Endothelial cell of umbilical vein (primary cell): ENCODE results near the gene ASAP2. TPM values are rescaled to one million over a fixed set of nuclear protein-coding genes. Genes with fewer than 3 reads are reported as not detected.

Experiments used
- BruUV-seq: library from RNA; stranded (reverse); fragments of 400-500 nt; replicated peaks from 2 replicates; lab custom pipeline; 2021; lab: Mats Ljungman, UMichigan
- CTCF ChIA-PET: fragments of 300-600, 350-600 bp; sonication (Branson Sonifier 250); formaldehyde crosslinking; loops from one replicate; lab custom pipeline; 2021; ENCODE audit warnings: antibody characterized with exemption, inconsistent platforms; lab: Charles Lee
- POLR2A ChIA-PET: fragments of 300-600, 350-600 bp; sonication (Branson Sonifier 250); formaldehyde crosslinking; loops from one replicate; lab custom pipeline; 2021; ENCODE audit warnings: antibody characterized with exemption, inconsistent platforms; lab: Charles Lee
- DNase-seq: peaks from one replicate; pipeline ENCODE4 v3.0.0-alpha.2; 2011; ENCODE audit warnings: low read depth, low spot score
- FAIRE-seq: peaks from 2 replicates; lab custom pipeline; 2011; peaks lifted over from hg19 to GRCh38; lab: Jason Lieb, UNC
- H2AFZ ChIP-seq: 2 replicates; pipeline ENCODE4 v1.6.0; 2012; ENCODE audit warnings: low read depth, low read length, control low read depth, inconsistent platforms
- H3K27ac ChIP-seq: 2 replicates; pipeline ENCODE4 v1.5.1; 2011; ENCODE audit warnings: low read depth, mild to moderate bottlenecking, control low read depth, low read length, moderate library complexity; ENCODE audit not compliant: insufficient read depth
- H3K27me3 ChIP-seq, 2 experiments: 2 replicates each; pipeline versions ENCODE4 v1.6.0 to v1.6.1; 2011; ENCODE audit warnings: low read length in 2 of 2, mixed read lengths in 1 of 2; ENCODE audit not compliant: control insufficient read depth in 2 of 2, insufficient read depth in 2 of 2
- H3K36me3 ChIP-seq, 2 experiments: 2 replicates in 1 of 2; 3 replicates in 1 of 2; pipeline ENCODE4 v1.5.1; 2011; ENCODE audit warnings: low read length in 2 of 2, mild to moderate bottlenecking in 1 of 2, moderate library complexity in 1 of 2; ENCODE audit not compliant: control insufficient read depth in 2 of 2, insufficient read depth in 2 of 2; ENCODE audit errors: extremely low read depth in 1 of 2
- H3K4me1 ChIP-seq: 3 replicates; pipeline ENCODE4 v1.5.1; 2011; ENCODE audit warnings: mild to moderate bottlenecking, low read length; ENCODE audit not compliant: control insufficient read depth, insufficient read depth; ENCODE audit errors: extremely low read depth
- H3K4me2 ChIP-seq: 2 replicates; pipeline ENCODE4 v1.6.1; 2011; ENCODE audit warnings: low read length, control low read depth, mixed read lengths; ENCODE audit not compliant: insufficient read depth
- H3K4me3 ChIP-seq, 3 experiments: fragments of 200-600 bp in 1 of 3; sonication (generic), shearing (Covaris generic) in 1 of 3; replicated peaks in 1 of 3; 2 replicates each; pipeline ENCODE4 v1.5.1; 2011 to 2016; ENCODE audit warnings: control low read depth in 3 of 3, low read length in 3 of 3, mild to moderate bottlenecking in 2 of 3, inconsistent platforms in 1 of 3, low read depth in 1 of 3, moderate library complexity in 1 of 3; ENCODE audit not compliant: insufficient read depth in 1 of 3
- H3K79me2 ChIP-seq: 2 replicates; pipeline ENCODE4 v1.6.0; 2012; ENCODE audit warnings: low read length, inconsistent platforms; ENCODE audit not compliant: control insufficient read depth, insufficient read depth
- H3K9ac ChIP-seq: replicated peaks from 2 replicates; pipeline ENCODE3; 2011; ENCODE audit warnings: low read length, control low read depth; ENCODE audit not compliant: insufficient read depth; ENCODE audit errors: extremely low read depth
- H3K9me1 ChIP-seq: replicated peaks from 3 replicates; pipeline ENCODE4 v1.6.0; 2011; ENCODE audit warnings: mild to moderate bottlenecking, low read length; ENCODE audit not compliant: control insufficient read depth, insufficient read depth; ENCODE audit errors: extremely low read depth
- H3K9me3 ChIP-seq: replicated peaks from 2 replicates; pipeline ENCODE4 v1.5.1; 2012; ENCODE audit warnings: low read length, inconsistent platforms; ENCODE audit not compliant: control insufficient read depth, insufficient read depth
- H4K20me1 ChIP-seq: replicated peaks from 2 replicates; pipeline ENCODE3; 2011; ENCODE audit warnings: mild to moderate bottlenecking, low read length; ENCODE audit not compliant: control insufficient read depth, insufficient read depth; ENCODE audit errors: extremely low read depth
- CTCF ChIP-seq, 2 donors: IDR thresholded peaks; 1 replicate in 1 of 2; 2 replicates in 1 of 2; pipeline ENCODE4 v1.5.1; 2011; ENCODE audit warnings: low read length in 2 of 2, mild to moderate bottlenecking in 2 of 2, moderate library complexity in 2 of 2, control low read depth in 1 of 2, inconsistent platforms in 1 of 2, low read depth in 1 of 2; ENCODE audit not compliant: insufficient read depth in 1 of 2; ENCODE audit errors: extremely low read depth in 1 of 2
- EZH2 ChIP-seq: IDR thresholded peaks from 2 replicates; pipeline ENCODE4 v1.6.1; 2012; ENCODE audit warnings: borderline replicate concordance, low read depth, mild to moderate bottlenecking, moderate library complexity, low read length, inconsistent platforms; ENCODE audit not compliant: severe bottlenecking
- FOS ChIP-seq: IDR thresholded peaks from 2 replicates; pipeline ENCODE4 v1.6.1; 2011; ENCODE audit warnings: mild to moderate bottlenecking, low read length, moderate library complexity, borderline replicate concordance; ENCODE audit not compliant: insufficient read depth
- GATA2 ChIP-seq: IDR thresholded peaks from 2 replicates; pipeline ENCODE4 v1.7.0; 2011; ENCODE audit warnings: low read depth, mild to moderate bottlenecking, moderate library complexity, mixed read lengths, low read length; ENCODE audit not compliant: insufficient read length, insufficient read depth
- JUN ChIP-seq: IDR thresholded peaks from 2 replicates; pipeline ENCODE4 v1.6.1; 2011; ENCODE audit warnings: borderline replicate concordance, low read depth; ENCODE audit not compliant: insufficient read length, insufficient read depth
- MAX ChIP-seq: IDR thresholded peaks from 2 replicates; pipeline ENCODE4 v1.6.1; 2011; ENCODE audit not compliant: insufficient read depth, insufficient read length
- MYC ChIP-seq: IDR thresholded peaks from one replicate; pipeline ENCODE4 v1.6.1; 2011; ENCODE audit warnings: mild to moderate bottlenecking, low read depth, low read length
- POLR2A ChIP-seq: IDR thresholded peaks from 2 replicates; pipeline ENCODE4 v1.6.1; 2012; ENCODE audit warnings: low read depth, mild to moderate bottlenecking, control low read depth, low read length
- POLR2AphosphoS5 ChIP-seq: IDR thresholded peaks from 2 replicates; pipeline ENCODE4 v1.6.1; 2012; ENCODE audit warnings: low read depth, mild to moderate bottlenecking, control low read depth, low read length, moderate library complexity; ENCODE audit not compliant: insufficient read depth
- dilution Hi-C: fragments of 300-500 bp; cut with MboI; formaldehyde crosslinking; loops from one replicate; pipeline ENCODE4 v1.15.0; 2019; ENCODE audit warnings: low sequenced_read_pairs; ENCODE audit not compliant: extremely low pct_ligation_motif_present
- intact Hi-C: fragments of 100-400 bp; cut with micrococcal nuclease; formaldehyde crosslinking; loops from one replicate; pipeline ENCODE4 v1.10.0; 2022
- polyA plus RNA-seq, 4 experiments: library from polyadenylated mRNA; depleted of rRNA in 3 of 4; stranded (reverse) in 3 of 4; unstranded in 1 of 4; fragments of >200 nt; gene quantifications; 2 replicates each; pipeline versions ENCODE4 v1.2.1 to v1.2.3, GENCODE V29; 2011 to 2012; ENCODE audit warnings: missing spikeins in 1 of 4
- total RNA-seq: library from RNA; stranded (reverse); gene quantifications from 2 replicates; pipeline ENCODE4 v1.2.3, GENCODE V29; 2021

ASAP2 gene
- total and polyA plus RNA-seq, 2 donors (not counting 3 experiments of a cell fraction or from before 2014, with no cell fraction given): 31.1 to 79.2 TPM

- no peak overlapping the region for H2AFZ ChIP-seq
- TF ChIP-seq JUN: no peak
- no peak for TF ChIP-seq POLR2A
- TF ChIP-seq EZH2: no peak
- no peak for TF ChIP-seq CTCF (IDR thresholded peaks at IDR 0.05; ENCODE audit: extremely low read depth in 1 of 2, insufficient read depth in 1 of 2, low read depth in 1 of 2, low read length in 2 of 2)
- TF ChIP-seq FOS: no peak
- no peak for TF ChIP-seq MYC
- no peak for TF ChIP-seq POLR2AphosphoS5
- no peak for TF ChIP-seq MAX
- TF ChIP-seq GATA2: no peak
- intact Hi-C loops: no loop called here
- no TSS peak for BruUV-seq
- DNase-seq: peak; percentile 74
- CTCF ChIA-PET: interaction anchor here (1.4 to 1.5 kb wide), 2 partner anchors 9 kb away, joined by 4 read pairs; no protein-coding TSS in a partner anchor
- peaks cover 45% of the 10 kb centered on the region for H3K79me2 ChIP-seq
- peak overlapping the region; percentile 6 for H3K9ac ChIP-seq
- peak; percentile 70 for FAIRE-seq
- dilution Hi-C loops: no loop called here
- H3K27me3 ChIP-seq: no peaks in the 10 kb centered on the region
- no peak overlapping the region for H3K27ac ChIP-seq
- H3K9me1 ChIP-seq: no peaks in the 10 kb centered on the region
- no peaks in the 10 kb centered on the region for H4K20me1 ChIP-seq
- H3K4me3 ChIP-seq: no peak overlapping the region
- no peaks in the 10 kb centered on the region for H3K9me3 ChIP-seq
- peaks cover 9 to 22% of the 10 kb centered on the region in 2 experiments for H3K36me3 ChIP-seq
- peaks cover 5% of the 10 kb centered on the region for H3K4me1 ChIP-seq
- POLR2A ChIA-PET: no interaction called here
- no peak overlapping the region for H3K4me2 ChIP-seq
These were observed 112.1 kb downstream of the ASAP2 start for GRCh38 chr2:9318461-9319337.
